Measurements from ENCODE around the gene SECTM1.
"Not testable (repeated sequence)": the region's sequence is repeated elsewhere in the genome, so short reads cannot be mapped to it uniquely, and the experiment has no call there.

SECTM1 gene

GRCh38 chr17:82367724-82368524 is 34.4 kb upstream of the SECTM1 start:
- DNase-seq = no peak

- no peak for DNase-seq
These were observed 33.2 kb upstream of the SECTM1 start for GRCh38 chr17:82366749-82367148.

GRCh38 chr17:82365606-82366295 is 32.2 kb upstream of the SECTM1 start:
- DNase-seq = no peak

- no peak for DNase-seq
These were observed 28.5 kb upstream of the SECTM1 start for GRCh38 chr17:82361885-82362633.

- not testable (repeated sequence) for DNase-seq
These were observed 26.0 kb upstream of the SECTM1 start for GRCh38 chr17:82359451-82360074.

- DNase-seq = no peak
These were observed 25.1 kb upstream of the SECTM1 start, which contains the start of gene TEX19 for GRCh38 chr17:82358465-82359350. Gene TEX19 (plus strand): TSS chr17:82359247. CDS start chr17:82362151, 2,904 bp downstream.

- no peak for DNase-seq
These were observed 23.8 kb upstream of the SECTM1 start for GRCh38 chr17:82357394-82357793.

- no peak for DNase-seq
These were observed 23.3 kb upstream of the SECTM1 start for GRCh38 chr17:82356845-82357355.

- DNase-seq = peak; percentile 34
These were observed 22.3 kb upstream of the SECTM1 start for GRCh38 chr17:82355770-82356427.

- no peak for DNase-seq
These were observed 21.3 kb upstream of the SECTM1 start for GRCh38 chr17:82354804-82355308.

- DNase-seq = no peak
These were observed 19.9 kb upstream of the SECTM1 start for GRCh38 chr17:82353484-82353883.

GRCh38 chr17:82351713-82352488 is 18.3 kb upstream of the SECTM1 start:
- DNase-seq = peak; percentile 57

GRCh38 chr17:82351254-82351712 is 17.7 kb upstream of the SECTM1 start:
- DNase-seq = no peak

- no peak for DNase-seq
These were observed 16.8 kb upstream of the SECTM1 start for GRCh38 chr17:82350182-82351030.

- peak; percentile 18 for DNase-seq
These were observed 15.7 kb upstream of the SECTM1 start for GRCh38 chr17:82349287-82349701.

- no peak for DNase-seq
These were observed 15.3 kb upstream of the SECTM1 start for GRCh38 chr17:82348866-82349265.

GRCh38 chr17:82348434-82348833 is 14.9 kb upstream of the SECTM1 start:
- no peak for DNase-seq

GRCh38 chr17:82347994-82348393 is 14.4 kb upstream of the SECTM1 start:
- not testable (repeated sequence) for DNase-seq

Data from kidney glomerular epithelial cell (primary cell).